Caco-2 (cell line): ENCODE measurements around the gene GSG1L2. TPM values are rescaled to one million over a fixed set of nuclear protein-coding genes. Genes with fewer than 3 reads are reported as not detected.

ENCODE experiments used
- BruUV-seq: library from RNA; stranded (reverse); fragments of 400-500 nt; replicated peaks from 2 replicates; lab custom pipeline; 2021; lab: Mats Ljungman, UMichigan
- CTCF ChIA-PET: fragments of 300-600 bp; sonication (Branson Sonifier 250); formaldehyde crosslinking; loops from one replicate; lab custom pipeline; 2022; ENCODE audit warnings: antibody characterized with exemption; lab: Charles Lee
- POLR2A ChIA-PET: fragments of 300-600 bp; sonication (Branson Sonifier 250); formaldehyde crosslinking; loops from one replicate; lab custom pipeline; 2022; ENCODE audit warnings: antibody characterized with exemption; lab: Charles Lee
- DNase-seq, 2 experiments: peaks; one replicate each; pipeline versions ENCODE4 v3.0.0 to v3.0.0-alpha.2; 2020 to 2022
- H3K27me3 ChIP-seq: replicated peaks from 2 replicates; pipeline ENCODE4 v1.6.0; 2011; ENCODE audit warnings: low read length; ENCODE audit not compliant: control insufficient read depth, insufficient read depth
- H3K36me3 ChIP-seq: 2 replicates; pipeline ENCODE4 v1.5.1; 2011; ENCODE audit warnings: low read length; ENCODE audit not compliant: control insufficient read depth, insufficient read depth
- H3K4me1 ChIP-seq: fragments of 250-450 bp; sonication (Bioruptor Pico); 2 replicates; pipeline ENCODE4 v1.5.1; 2020; ENCODE audit warnings: mild to moderate bottlenecking
- H3K4me3 ChIP-seq: 2 replicates; pipeline ENCODE4 v1.5.1; 2011; ENCODE audit warnings: low read depth, mild to moderate bottlenecking, control low read depth, low read length
- H3K9me3 ChIP-seq: fragments of 250-450 bp; sonication (Bioruptor Pico); 2 replicates; pipeline ENCODE4 v1.5.1; 2020; ENCODE audit warnings: mild to moderate bottlenecking, moderate library complexity
- H3K27ac Mint-ChIP-seq: one replicate; pipeline ENCODE4 v1.8.0; 2022; ENCODE audit warnings: mixed read lengths; ENCODE audit not compliant: unreplicated experiment
- H3K27me3 Mint-ChIP-seq: one replicate; pipeline ENCODE4 v1.8.0; 2022; ENCODE audit warnings: mixed read lengths; ENCODE audit not compliant: insufficient read depth, unreplicated experiment
- H3K36me3 Mint-ChIP-seq: one replicate; pipeline ENCODE4 v1.8.0; 2022; ENCODE audit warnings: mild to moderate bottlenecking, mixed read lengths; ENCODE audit not compliant: insufficient read depth, unreplicated experiment
- H3K4me1 Mint-ChIP-seq: one replicate; pipeline ENCODE4 v1.8.0; 2022; ENCODE audit warnings: low read depth, mixed read lengths; ENCODE audit not compliant: unreplicated experiment
- H3K4me3 Mint-ChIP-seq: one replicate; pipeline ENCODE4 v1.8.0; 2022; ENCODE audit warnings: mild to moderate bottlenecking, moderate library complexity, mixed read lengths; ENCODE audit not compliant: unreplicated experiment
- H3K9me3 Mint-ChIP-seq: one replicate; pipeline ENCODE4 v1.8.0; 2022; ENCODE audit warnings: mixed read lengths; ENCODE audit not compliant: unreplicated experiment
- intact Hi-C: fragments of 100-400 bp; cut with micrococcal nuclease; formaldehyde crosslinking; loops from one replicate; pipeline ENCODE4 v1.10.0; 2022; ENCODE audit not compliant: unreplicated experiment
- total RNA-seq: library from RNA; stranded (reverse); gene quantifications from 2 replicates; pipeline ENCODE4 v1.2.3, GENCODE V29; 2022
- TF ChIP-seq, protein P1 (sequence below), 2 experiments: fragments of 200-600 bp in 1 of 2; IDR thresholded peaks; 1 replicate in 1 of 2; 2 replicates in 1 of 2; pipeline versions ENCODE4 v1.5.1 to v1.8.0; 2011 to 2022; ENCODE audit warnings: antibody characterized with exemption in 1 of 2, control low read depth in 1 of 2, inconsistent platforms in 1 of 2, low read depth in 1 of 2, low read length in 1 of 2, mild to moderate bottlenecking in 1 of 2, moderate library complexity in 1 of 2; ENCODE audit not compliant: insufficient read depth in 1 of 2, severe bottlenecking in 1 of 2, unreplicated experiment in 1 of 2

The GSG1L2 gene
- total RNA-seq, 1 experiment from 2014 or later: not detected

DNA sequence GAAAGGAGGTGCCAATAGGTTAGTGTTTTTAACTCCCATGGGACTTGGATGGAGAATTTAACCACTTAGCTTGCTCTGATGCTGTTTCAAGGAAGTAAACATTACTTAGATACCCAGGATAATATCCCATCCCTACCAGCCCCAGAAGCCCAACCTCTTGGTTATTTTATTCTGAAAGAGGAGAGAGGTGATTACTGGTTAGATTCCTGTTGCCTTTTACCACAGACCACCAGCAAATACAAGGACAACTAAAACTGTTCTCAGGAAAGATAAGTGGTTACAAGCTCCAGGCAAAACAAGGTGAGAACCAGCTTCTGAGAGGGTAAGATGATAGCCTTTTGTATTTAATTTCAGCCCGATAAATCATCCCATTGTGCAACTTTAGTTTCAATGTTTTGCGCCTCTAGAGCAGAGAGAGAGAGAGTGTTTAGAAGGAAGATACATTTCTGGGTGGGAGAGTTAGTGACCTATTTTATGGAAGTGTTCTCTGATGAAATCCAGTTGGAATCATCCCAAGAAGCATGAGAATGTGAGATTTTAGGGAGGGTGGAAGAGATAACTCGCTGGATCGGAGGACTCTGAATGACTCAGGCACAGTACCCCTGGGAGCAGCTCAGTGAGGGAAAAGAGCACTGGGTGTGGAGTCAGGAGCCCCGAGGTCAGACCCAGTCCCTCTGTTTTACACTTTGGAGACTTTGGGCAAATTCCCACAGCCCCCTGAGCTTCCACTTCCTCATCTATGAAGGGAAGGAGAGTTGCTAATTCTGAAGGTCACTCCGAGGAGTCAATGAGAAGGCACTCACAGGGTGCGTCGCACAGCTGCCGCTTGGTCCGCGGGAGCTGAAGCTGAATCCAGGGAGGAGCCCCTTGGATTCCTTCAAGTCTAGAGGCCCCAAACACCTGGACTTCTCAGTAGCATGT lies 15.9 kb upstream of the GSG1L2 start:
- no peaks in the 10 kb centered on the region for H3K36me3 Mint-ChIP-seq
- no peaks in the 10 kb centered on the region for H3K4me1 Mint-ChIP-seq
- no peak overlapping the region for H3K27ac Mint-ChIP-seq
- ChIA-PET POLR2A (no interaction called here), CTCF (no interaction called here)
- H3K4me3 Mint-ChIP-seq: no peak overlapping the region
- H3K9me3 Mint-ChIP-seq: no peaks in the 10 kb centered on the region
- no peaks in the 10 kb centered on the region for H3K36me3 ChIP-seq
- no peaks in the 10 kb centered on the region for H3K4me1 ChIP-seq
- H3K9me3 ChIP-seq: no peaks in the 10 kb centered on the region
- no peaks in the 10 kb centered on the region for H3K27me3 ChIP-seq
- peaks cover 3% of the 10 kb centered on the region for H3K27me3 Mint-ChIP-seq
- DNase-seq: no peak
- BruUV-seq: no TSS peak
- intact Hi-C loops: no loop called here
- TF ChIP-seq, protein P1, sequence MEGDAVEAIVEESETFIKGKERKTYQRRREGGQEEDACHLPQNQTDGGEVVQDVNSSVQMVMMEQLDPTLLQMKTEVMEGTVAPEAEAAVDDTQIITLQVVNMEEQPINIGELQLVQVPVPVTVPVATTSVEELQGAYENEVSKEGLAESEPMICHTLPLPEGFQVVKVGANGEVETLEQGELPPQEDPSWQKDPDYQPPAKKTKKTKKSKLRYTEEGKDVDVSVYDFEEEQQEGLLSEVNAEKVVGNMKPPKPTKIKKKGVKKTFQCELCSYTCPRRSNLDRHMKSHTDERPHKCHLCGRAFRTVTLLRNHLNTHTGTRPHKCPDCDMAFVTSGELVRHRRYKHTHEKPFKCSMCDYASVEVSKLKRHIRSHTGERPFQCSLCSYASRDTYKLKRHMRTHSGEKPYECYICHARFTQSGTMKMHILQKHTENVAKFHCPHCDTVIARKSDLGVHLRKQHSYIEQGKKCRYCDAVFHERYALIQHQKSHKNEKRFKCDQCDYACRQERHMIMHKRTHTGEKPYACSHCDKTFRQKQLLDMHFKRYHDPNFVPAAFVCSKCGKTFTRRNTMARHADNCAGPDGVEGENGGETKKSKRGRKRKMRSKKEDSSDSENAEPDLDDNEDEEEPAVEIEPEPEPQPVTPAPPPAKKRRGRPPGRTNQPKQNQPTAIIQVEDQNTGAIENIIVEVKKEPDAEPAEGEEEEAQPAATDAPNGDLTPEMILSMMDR (IDR thresholded peaks at IDR 0.05; ENCODE audit: insufficient read depth in 1 of 2, low read depth in 1 of 2, low read length in 1 of 2, severe bottlenecking in 1 of 2, unreplicated experiment in 1 of 2): no peak
- no peak overlapping the region for H3K4me3 ChIP-seq

DNA sequence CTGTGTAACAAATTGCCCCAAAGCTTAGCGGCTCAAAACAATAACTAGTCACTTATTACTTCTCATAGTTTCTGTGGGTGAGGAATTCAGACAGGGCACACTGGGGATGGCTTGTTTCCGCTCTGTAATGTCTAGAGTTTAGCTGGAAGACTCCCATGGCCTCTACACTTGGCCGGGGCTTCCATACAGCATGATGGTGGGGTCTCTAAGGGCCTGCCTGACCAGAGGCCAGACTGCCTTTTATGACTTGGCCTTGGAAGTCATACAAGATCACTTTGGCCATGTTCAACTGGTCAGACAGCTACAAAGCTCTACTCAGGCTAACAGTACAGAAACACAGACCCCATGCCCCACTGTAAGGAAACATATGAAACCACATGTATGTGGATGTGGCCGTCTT lies 12.0 kb upstream of the GSG1L2 start:
- Mint-ChIP-seq H3K36me3 (no peaks in the 10 kb centered on the region), H3K27ac (no peak overlapping the region), H3K4me1 (no peaks in the 10 kb centered on the region), H3K27me3 (peaks cover 3% of the 10 kb centered on the region), H3K4me3 (no peak overlapping the region), H3K9me3 (no peaks in the 10 kb centered on the region)
- H3K36me3 ChIP-seq: no peaks in the 10 kb centered on the region
- POLR2A ChIA-PET: no interaction called here
- TF ChIP-seq, protein P1 (IDR thresholded peaks at IDR 0.05; ENCODE audit: insufficient read depth in 1 of 2, low read depth in 1 of 2, low read length in 1 of 2, severe bottlenecking in 1 of 2, unreplicated experiment in 1 of 2): no peak
- no TSS peak for BruUV-seq
- no peaks in the 10 kb centered on the region for H3K27me3 ChIP-seq
- no peaks in the 10 kb centered on the region for H3K4me1 ChIP-seq
- CTCF ChIA-PET: no interaction called here
- DNase-seq: no peak
- H3K9me3 ChIP-seq: no peaks in the 10 kb centered on the region
- no peak overlapping the region for H3K4me3 ChIP-seq
- intact Hi-C loops: no loop called here

DNA sequence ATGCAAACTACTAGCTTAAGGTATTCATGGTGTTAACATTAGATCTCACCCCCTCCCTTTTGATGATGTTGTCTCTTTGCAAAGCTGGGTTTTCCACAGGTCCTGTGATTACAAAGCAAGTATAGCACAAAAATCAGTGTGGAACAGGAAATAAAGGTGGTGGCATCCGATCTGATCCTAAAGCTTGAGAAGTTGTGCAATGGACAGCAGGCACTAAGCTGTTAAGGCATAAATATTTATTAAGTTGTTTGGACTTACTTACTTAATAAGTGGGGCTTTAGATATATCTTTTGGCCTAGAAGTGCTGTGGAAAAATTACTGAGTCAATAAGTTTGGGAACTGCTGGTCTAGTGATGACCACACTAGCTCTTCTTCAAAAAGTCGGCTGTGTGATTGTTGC lies 8.8 kb upstream of the GSG1L2 start:
- no peak overlapping the region for H3K27ac Mint-ChIP-seq
- H3K9me3 Mint-ChIP-seq: no peaks in the 10 kb centered on the region
- ChIA-PET POLR2A (no interaction called here), CTCF (no interaction called here)
- BruUV-seq: no TSS peak
- no peak for DNase-seq
- Histone ChIP-seq H3K27me3 (no peaks in the 10 kb centered on the region), H3K4me3 (no peak overlapping the region), H3K9me3 (no peaks in the 10 kb centered on the region), H3K36me3 (no peaks in the 10 kb centered on the region), H3K4me1 (no peaks in the 10 kb centered on the region)
- H3K4me3 Mint-ChIP-seq: no peak overlapping the region
- TF ChIP-seq, protein P1 (IDR thresholded peaks at IDR 0.05; ENCODE audit: insufficient read depth in 1 of 2, low read depth in 1 of 2, low read length in 1 of 2, severe bottlenecking in 1 of 2, unreplicated experiment in 1 of 2): no peak
- no peaks in the 10 kb centered on the region for H3K27me3 Mint-ChIP-seq
- intact Hi-C loops: no loop called here
- H3K36me3 Mint-ChIP-seq: no peaks in the 10 kb centered on the region
- H3K4me1 Mint-ChIP-seq: no peaks in the 10 kb centered on the region
